Frontal cortex (tissue), 4 donors: ENCODE measurements around the gene ELOVL5. TPM values are rescaled to one million over a fixed set of nuclear protein-coding genes. Genes with fewer than 3 reads are reported as not detected.

ENCODE experiments used
- DNase-seq, 2 donors: peaks; one replicate each; pipeline ENCODE4 v3.0.0; 2012; ENCODE audit warnings: low spot score in 2 of 2
- FAIRE-seq: peaks from 2 replicates; lab custom pipeline; 2012; peaks lifted over from hg19 to GRCh38; lab: Jason Lieb, UNC
- total RNA-seq: library from RNA; depleted of rRNA; stranded (reverse); fragments of >200 nt; gene quantifications from one replicate; pipeline ENCODE4 v1.2.3, GENCODE V29; 2014
- donor health status: control.
- donor health status: control.
- donor health status: control.

ELOVL5 gene
- total RNA-seq, 1 donor from 2014 or later: 50.5 TPM

GRCh38 chr6:53252177-53252692, 96.5 kb downstream of the ELOVL5 start:
- FAIRE-seq: no peak
- no peak for DNase-seq

GRCh38 chr6:53251033-53251672, 97.6 kb downstream of the ELOVL5 start:
- no peak for FAIRE-seq
- DNase-seq: no peak

DNA sequence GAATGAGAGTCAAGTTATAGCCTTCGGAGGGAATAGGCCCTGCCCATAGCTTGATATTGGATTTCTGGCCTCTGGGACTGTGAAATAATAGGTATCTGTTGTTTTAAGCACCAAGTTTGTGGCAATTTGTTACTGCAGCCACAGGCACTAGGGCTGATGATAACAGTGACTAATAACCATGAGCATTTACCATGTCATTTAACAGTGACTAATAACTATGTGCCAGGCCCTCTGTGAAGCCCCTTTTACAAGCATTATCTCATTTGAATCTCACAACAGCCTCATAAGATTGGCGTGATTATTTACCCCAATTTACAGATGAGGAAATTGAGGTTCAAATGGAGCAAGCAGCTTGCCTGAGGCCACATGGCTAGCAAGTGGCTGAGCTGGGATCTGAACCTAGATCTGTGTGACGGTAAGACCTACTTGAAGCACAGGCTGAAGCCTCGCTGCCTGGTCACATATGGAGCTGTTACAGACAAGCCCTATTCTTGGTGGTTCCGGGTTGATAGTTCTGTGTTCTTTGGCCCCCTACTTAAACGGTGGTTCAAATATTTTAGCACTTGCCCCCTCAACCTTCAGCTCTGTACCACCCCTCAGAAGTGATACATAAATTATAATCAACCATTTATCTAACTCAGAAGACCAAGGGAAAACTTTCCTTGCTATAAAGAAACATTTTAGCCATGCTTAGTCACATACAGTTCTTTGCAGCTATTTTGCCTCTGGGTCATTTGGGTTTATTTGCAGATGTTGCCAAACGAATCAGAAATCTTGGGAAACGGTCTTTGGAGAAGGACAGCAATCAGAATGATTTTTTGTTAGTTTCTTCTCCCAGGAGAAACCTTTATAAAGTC, 98.3 kb downstream of the ELOVL5 start:
- FAIRE-seq: no peak
- DNase-seq: no peak

- no peak for DNase-seq
- FAIRE-seq: no peak
Observed at GRCh38 chr6:53246924-53247323, 101.8 kb downstream of the ELOVL5 start.

GRCh38 chr6:53244958-53245357, 103.8 kb downstream of the ELOVL5 start:
- no peak for DNase-seq
- FAIRE-seq: no peak

DNA sequence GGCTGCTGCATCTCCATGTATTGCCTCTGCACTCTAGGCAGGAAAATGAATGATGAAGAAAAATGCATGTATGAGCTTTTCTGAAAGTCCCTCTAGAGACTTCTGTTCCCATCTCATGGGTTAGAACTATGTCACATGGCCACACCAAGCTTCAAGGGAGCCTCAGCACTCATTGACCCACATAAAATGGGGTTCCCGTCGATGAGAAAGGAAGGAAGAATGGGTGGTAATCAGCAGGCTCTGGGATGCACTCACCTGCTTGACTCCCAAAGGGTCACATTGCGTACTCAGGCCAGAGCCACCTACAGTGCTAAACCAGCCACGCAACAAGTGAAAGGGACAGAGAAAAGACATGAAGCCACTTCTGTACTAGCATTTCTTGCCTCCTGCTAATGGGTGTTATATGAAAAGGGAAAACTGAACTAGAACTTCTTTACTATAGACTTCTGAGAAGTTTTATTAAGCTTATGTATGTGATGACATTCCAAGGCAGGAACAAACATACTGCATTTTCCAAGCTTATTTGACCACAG, 104.3 kb downstream of the ELOVL5 start:
- no peak for FAIRE-seq
- no peak for DNase-seq

DNA sequence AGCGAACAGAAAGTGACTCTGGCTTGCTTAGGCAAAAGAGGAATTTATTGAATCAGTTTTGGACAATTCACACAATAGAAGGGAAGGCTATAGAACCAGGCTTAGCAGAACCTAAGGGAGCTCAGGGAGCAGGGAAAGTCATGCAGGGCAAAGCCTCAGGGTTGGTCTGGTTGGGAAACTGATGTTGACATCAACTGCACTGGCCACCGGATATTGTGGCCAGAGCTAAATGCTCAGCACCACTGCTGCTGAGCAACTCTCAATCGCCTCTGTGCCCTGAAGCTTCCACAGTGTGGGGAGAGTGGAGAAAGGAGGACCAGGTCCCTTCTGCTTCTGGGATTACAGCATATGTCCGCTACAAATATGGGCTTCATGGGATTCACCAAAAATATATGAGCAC, 106.8 kb downstream of the ELOVL5 start:
- no peak for FAIRE-seq
- DNase-seq: no peak

DNA sequence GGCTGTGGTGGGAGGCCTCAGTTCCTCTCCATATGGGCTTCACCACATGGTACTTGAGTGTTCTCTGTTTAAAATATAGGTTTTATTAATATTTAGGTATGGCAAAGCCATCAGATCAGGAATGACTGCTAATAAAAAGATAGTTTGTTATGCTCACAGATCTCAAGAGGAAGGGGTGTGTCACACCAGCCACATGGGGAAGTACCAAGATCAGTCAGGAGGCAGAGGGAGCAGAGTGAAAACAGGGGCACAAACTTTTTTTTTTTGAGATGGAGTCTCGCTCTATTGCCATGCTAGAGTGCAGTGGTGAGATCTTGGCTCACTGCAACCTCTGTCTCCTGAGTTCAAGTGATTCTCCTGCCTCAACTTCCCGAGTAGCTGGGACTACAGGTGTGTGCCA, 108.0 kb downstream of the ELOVL5 start:
- FAIRE-seq (no peak), DNase-seq (no peak)

DNA sequence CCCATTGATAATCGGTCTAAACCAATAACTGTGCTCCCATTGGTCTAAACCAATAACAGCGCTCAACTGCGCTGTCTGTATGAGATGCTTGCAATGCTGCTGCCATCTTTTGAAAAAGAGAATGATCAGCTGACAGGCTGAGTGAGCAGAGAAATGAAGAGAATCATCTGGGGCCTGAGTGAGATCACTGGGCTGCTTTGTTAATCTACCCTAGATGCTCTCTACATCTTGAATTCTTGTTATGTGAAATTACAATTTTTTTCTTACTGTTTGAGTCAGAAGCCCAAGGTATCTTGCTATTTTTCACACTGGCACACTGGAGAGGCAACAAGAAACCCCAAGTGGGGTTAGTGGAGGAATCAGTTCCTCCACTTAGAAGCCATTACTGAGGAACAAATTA, 108.6 kb downstream of the ELOVL5 start:
- no peak for FAIRE-seq
- no peak for DNase-seq

DNA sequence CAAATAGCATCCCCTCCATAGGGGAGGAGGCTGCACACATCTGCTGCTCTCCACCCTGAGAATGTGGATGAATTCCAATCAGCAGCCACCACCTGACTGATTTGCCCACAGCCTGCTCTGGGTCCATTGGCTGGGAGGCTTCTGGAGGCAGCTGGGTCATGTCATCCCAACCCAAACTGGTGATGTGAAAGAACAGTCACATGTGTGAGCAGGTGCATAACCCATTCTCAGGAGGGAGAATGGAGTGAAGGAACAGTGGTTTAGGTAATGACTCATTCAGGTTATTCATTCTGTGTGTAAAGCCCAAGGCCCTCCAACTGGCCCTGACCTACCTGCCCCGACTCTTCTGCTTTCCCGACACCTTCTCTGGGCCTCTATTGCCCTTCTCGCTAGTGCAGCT, 109.2 kb downstream of the ELOVL5 start:
- FAIRE-seq (no peak), DNase-seq (no peak)

GRCh38 chr6:53238311-53238710, 110.4 kb downstream of the ELOVL5 start:
- no peak for FAIRE-seq
- DNase-seq: no peak

DNA sequence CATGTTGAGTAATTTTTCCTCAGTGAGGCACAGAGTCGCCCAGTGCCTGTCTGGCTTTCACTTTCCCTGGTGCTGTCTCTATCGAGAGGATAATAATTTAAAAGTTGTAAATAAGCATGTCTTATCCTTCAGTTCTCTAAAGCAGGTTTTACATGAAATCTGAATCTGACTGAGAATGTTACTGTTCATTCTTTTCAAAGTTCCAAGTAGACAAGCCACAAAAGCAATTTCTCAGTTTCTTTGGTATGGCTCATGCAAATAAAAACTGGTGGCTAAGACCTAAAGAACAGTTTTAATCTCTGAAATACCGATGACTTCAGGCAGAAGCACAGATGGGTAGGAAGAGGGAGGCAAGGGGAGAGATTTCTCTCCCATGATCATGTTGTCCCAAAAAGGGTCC, 112.5 kb downstream of the ELOVL5 start:
- DNase-seq (no peak), FAIRE-seq (no peak)

- no peak for FAIRE-seq
- DNase-seq: no peak
Observed at GRCh38 chr6:53235508-53235907, 113.2 kb downstream of the ELOVL5 start.

DNA sequence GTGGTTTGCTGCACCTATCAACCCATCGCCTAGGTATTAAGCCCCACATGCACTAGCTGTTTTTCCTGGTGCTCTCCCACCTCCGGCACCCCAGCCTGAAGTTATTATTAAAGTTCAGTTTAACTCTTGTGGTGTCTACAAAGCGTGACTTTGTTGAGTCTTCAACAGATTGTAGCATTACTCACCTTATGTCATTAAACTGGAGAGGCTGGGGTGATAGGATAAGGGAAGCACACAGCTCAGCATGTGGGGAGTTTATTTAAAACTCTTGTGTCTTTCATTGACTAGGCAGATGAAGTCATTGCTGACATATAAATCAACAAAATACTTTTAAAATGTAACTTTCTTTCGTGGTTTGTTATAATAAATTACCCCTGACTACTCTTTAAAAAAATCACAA, 115.4 kb downstream of the ELOVL5 start:
- FAIRE-seq: no peak
- no peak for DNase-seq

- DNase-seq (no peak), FAIRE-seq (no peak)
Observed at GRCh38 chr6:53230775-53231467, 117.8 kb downstream of the ELOVL5 start.

GRCh38 chr6:53227847-53228246, 120.9 kb downstream of the ELOVL5 start:
- no peak for FAIRE-seq
- no peak for DNase-seq

DNA sequence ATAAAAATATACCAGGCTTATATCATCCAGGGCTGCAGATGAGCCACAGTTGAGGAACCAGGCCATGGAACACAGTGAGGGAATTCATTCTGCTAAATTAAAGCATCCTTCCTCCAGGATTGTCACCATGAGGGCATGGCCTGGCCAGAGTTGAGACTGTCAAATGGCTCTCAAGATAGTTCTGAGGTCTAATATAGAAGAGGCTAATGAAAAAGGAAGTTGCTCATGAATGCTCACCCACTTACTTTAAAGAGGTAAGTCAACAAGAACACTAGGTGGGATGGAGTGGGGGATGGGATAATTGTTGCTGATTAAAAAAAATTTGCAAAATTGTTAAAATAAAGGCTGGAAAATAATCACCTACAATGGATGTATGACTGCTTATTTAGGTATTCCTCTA, 128.1 kb downstream of the ELOVL5 start:
- DNase-seq (no peak), FAIRE-seq (no peak)
